Liver (tissue), 3 donors: ENCODE data around the gene FSIP2.

Experiments used
- FOXA1 ChIP-seq: IDR thresholded peaks from 2 replicates; pipeline ENCODE4 v1.6.1; 2016; ENCODE audit warnings: antibody characterized with exemption
- GABPA ChIP-seq, 2 donors: IDR thresholded peaks in 1 of 2; conservative IDR thresholded peaks in 1 of 2; 2 replicates each; pipeline ENCODE4 v1.6.1; 2016; ENCODE audit warnings: antibody characterized with exemption in 2 of 2, mild to moderate bottlenecking in 1 of 2, moderate library complexity in 1 of 2
- HNF4A ChIP-seq, 2 donors: conservative IDR thresholded peaks; 2 replicates each; pipeline ENCODE4 v1.6.1; 2016; ENCODE audit warnings: antibody characterized with exemption in 2 of 2, mild to moderate bottlenecking in 2 of 2
- JUND ChIP-seq, 2 donors: IDR thresholded peaks; 2 replicates each; pipeline ENCODE4 v1.6.1; 2016; ENCODE audit warnings: antibody characterized with exemption in 2 of 2
- SP1 ChIP-seq: IDR thresholded peaks from 2 replicates; pipeline ENCODE4 v1.6.1; 2018; ENCODE audit warnings: antibody characterized with exemption, mild to moderate bottlenecking
- TAF1 ChIP-seq: conservative IDR thresholded peaks from 2 replicates; pipeline ENCODE4 v1.6.1; 2016; ENCODE audit warnings: antibody characterized with exemption, mild to moderate bottlenecking
- YY1 ChIP-seq: IDR thresholded peaks from 2 replicates; pipeline ENCODE4 v1.6.1; 2016; ENCODE audit warnings: antibody characterized with exemption, mild to moderate bottlenecking
- TF ChIP-seq, protein P1 (sequence below): fragments of 150-350 bp; IDR thresholded peaks from 2 replicates; pipeline ENCODE4 v1.5.1; 2017; ENCODE audit warnings: improper control_type of control experiment, low read depth, low read length; ENCODE audit not compliant: missing input control
- TF ChIP-seq, protein P2 (sequence below): IDR thresholded peaks from 2 replicates; pipeline ENCODE4 v1.6.1; 2016; ENCODE audit warnings: antibody characterized with exemption
- TF ChIP-seq, protein P3 (sequence below): IDR thresholded peaks from 2 replicates; pipeline ENCODE4 v1.6.1; 2016; ENCODE audit warnings: antibody characterized with exemption, mild to moderate bottlenecking
- TF ChIP-seq, protein P4 (sequence below): IDR thresholded peaks from 2 replicates; pipeline ENCODE4 v1.6.1; 2016; ENCODE audit warnings: antibody characterized with exemption
- donor health status: healthy.
- donor health status: healthy.

DNA sequence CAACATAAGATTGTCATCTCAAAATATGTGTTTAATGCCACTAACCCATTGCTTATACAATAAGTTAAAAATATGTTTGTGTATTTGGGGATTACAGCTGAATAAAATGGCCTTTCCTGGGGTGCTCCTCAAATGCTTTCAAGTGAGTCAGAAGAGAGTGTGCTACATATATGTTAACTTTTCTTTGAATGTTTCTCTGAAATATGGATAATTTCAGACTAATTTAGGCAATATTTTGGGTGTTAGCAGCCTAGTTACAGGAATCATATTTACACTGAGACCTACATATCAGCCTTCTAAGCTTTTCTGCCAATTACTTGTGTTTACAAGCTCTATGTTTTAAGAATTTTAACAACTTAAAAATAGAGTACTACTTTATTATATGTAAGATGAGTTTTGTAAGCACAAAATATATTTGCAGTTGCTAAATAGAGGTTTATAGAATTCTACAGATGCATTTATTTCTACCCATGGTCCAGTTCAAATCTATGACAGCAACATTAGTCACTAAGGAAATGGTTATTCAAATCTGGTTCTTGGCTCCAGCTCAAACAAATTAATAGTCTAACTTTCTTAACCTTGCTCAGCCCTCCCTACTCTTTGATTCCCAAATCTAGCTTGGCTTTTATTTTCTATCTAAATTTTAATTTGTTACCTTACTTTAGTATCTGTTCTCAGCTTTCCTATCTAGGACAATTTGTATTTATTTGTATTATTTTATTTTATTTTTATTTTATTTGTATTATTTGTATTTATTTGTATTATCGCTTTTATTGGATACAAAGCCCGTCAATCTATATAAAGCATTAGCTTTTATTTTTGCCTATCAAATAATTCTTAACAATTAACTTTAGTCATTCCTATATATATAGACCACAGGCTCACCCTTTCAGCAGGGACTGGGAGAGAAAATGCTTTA lies 48.9 kb downstream of the FSIP2 start:
- TF ChIP-seq, protein P1, sequence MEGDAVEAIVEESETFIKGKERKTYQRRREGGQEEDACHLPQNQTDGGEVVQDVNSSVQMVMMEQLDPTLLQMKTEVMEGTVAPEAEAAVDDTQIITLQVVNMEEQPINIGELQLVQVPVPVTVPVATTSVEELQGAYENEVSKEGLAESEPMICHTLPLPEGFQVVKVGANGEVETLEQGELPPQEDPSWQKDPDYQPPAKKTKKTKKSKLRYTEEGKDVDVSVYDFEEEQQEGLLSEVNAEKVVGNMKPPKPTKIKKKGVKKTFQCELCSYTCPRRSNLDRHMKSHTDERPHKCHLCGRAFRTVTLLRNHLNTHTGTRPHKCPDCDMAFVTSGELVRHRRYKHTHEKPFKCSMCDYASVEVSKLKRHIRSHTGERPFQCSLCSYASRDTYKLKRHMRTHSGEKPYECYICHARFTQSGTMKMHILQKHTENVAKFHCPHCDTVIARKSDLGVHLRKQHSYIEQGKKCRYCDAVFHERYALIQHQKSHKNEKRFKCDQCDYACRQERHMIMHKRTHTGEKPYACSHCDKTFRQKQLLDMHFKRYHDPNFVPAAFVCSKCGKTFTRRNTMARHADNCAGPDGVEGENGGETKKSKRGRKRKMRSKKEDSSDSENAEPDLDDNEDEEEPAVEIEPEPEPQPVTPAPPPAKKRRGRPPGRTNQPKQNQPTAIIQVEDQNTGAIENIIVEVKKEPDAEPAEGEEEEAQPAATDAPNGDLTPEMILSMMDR, result no peak
- TF ChIP-seq GABPA (IDR thresholded peaks at IDR 0.05 in 1 of 2, conservative IDR thresholded peaks at IDR 0.05 in 1 of 2), result no peak
- TF ChIP-seq, protein P2, sequence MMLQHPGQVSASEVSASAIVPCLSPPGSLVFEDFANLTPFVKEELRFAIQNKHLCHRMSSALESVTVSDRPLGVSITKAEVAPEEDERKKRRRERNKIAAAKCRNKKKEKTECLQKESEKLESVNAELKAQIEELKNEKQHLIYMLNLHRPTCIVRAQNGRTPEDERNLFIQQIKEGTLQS, result no peak
- no peak for TF ChIP-seq SP1
- TF ChIP-seq, protein P3, sequence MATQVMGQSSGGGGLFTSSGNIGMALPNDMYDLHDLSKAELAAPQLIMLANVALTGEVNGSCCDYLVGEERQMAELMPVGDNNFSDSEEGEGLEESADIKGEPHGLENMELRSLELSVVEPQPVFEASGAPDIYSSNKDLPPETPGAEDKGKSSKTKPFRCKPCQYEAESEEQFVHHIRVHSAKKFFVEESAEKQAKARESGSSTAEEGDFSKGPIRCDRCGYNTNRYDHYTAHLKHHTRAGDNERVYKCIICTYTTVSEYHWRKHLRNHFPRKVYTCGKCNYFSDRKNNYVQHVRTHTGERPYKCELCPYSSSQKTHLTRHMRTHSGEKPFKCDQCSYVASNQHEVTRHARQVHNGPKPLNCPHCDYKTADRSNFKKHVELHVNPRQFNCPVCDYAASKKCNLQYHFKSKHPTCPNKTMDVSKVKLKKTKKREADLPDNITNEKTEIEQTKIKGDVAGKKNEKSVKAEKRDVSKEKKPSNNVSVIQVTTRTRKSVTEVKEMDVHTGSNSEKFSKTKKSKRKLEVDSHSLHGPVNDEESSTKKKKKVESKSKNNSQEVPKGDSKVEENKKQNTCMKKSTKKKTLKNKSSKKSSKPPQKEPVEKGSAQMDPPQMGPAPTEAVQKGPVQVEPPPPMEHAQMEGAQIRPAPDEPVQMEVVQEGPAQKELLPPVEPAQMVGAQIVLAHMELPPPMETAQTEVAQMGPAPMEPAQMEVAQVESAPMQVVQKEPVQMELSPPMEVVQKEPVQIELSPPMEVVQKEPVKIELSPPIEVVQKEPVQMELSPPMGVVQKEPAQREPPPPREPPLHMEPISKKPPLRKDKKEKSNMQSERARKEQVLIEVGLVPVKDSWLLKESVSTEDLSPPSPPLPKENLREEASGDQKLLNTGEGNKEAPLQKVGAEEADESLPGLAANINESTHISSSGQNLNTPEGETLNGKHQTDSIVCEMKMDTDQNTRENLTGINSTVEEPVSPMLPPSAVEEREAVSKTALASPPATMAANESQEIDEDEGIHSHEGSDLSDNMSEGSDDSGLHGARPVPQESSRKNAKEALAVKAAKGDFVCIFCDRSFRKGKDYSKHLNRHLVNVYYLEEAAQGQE, result no peak
- TF ChIP-seq, protein P4, sequence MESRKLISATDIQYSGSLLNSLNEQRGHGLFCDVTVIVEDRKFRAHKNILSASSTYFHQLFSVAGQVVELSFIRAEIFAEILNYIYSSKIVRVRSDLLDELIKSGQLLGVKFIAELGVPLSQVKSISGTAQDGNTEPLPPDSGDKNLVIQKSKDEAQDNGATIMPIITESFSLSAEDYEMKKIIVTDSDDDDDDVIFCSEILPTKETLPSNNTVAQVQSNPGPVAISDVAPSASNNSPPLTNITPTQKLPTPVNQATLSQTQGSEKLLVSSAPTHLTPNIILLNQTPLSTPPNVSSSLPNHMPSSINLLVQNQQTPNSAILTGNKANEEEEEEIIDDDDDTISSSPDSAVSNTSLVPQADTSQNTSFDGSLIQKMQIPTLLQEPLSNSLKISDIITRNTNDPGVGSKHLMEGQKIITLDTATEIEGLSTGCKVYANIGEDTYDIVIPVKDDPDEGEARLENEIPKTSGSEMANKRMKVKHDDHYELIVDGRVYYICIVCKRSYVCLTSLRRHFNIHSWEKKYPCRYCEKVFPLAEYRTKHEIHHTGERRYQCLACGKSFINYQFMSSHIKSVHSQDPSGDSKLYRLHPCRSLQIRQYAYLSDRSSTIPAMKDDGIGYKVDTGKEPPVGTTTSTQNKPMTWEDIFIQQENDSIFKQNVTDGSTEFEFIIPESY, result no peak
- TF ChIP-seq FOXA1, result no peak
- no peak for TF ChIP-seq HNF4A (conservative IDR thresholded peaks at IDR 0.05)
- no peak for TF ChIP-seq TAF1
- no peak for TF ChIP-seq YY1
- TF ChIP-seq JUND (IDR thresholded peaks at IDR 0.05), result no peak
